Sigmoid colon (tissue), 4 donors: ENCODE measurements around the gene IRX2.

Experiments used
- POLR2A ChIP-seq, 2 donors: fragments of 450-650 bp; IDR thresholded peaks; one replicate each; pipeline ENCODE4 v1.6.1; 2016; ENCODE audit warnings: antibody characterized with exemption in 2 of 2, mild to moderate bottlenecking in 2 of 2, moderate library complexity in 2 of 2
- POLR2AphosphoS5 ChIP-seq, 4 donors: sonication (generic); formaldehyde crosslinking; IDR thresholded peaks; one replicate each; pipeline ENCODE4 v1.6.1; 2017; ENCODE audit warnings: antibody characterized with exemption in 4 of 4
- TF ChIP-seq, protein P1 (sequence below), 4 experiments: fragments of 450-650 bp in 3 of 4; fragments of 200-600 bp in 1 of 4; IDR thresholded peaks; one replicate each; pipeline ENCODE4 v1.5.1; 2016 to 2019; ENCODE audit warnings: antibody characterized with exemption in 4 of 4, mild to moderate bottlenecking in 3 of 4, moderate library complexity in 2 of 4

DNA sequence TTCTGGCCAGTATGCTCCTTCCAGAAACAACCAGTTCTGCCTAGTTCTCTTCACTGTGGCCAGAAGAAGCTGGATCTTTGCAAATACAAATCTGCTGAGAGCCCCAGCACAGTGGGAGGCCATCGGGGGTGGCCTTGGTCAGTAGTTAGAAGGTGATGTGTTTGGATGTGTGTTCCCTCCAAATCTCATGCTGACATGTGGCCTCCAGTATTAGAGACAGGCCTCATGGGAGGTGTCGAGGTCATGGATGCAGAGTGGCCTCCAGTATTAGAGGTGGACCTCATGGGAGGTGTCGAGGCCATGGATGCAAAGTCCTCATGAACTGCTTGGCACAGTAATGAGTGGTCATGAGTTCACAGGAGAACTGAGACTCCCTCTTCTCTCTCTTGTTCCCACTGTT, 7.6 kb upstream of the IRX2 start:
- TF ChIP-seq, protein P1, sequence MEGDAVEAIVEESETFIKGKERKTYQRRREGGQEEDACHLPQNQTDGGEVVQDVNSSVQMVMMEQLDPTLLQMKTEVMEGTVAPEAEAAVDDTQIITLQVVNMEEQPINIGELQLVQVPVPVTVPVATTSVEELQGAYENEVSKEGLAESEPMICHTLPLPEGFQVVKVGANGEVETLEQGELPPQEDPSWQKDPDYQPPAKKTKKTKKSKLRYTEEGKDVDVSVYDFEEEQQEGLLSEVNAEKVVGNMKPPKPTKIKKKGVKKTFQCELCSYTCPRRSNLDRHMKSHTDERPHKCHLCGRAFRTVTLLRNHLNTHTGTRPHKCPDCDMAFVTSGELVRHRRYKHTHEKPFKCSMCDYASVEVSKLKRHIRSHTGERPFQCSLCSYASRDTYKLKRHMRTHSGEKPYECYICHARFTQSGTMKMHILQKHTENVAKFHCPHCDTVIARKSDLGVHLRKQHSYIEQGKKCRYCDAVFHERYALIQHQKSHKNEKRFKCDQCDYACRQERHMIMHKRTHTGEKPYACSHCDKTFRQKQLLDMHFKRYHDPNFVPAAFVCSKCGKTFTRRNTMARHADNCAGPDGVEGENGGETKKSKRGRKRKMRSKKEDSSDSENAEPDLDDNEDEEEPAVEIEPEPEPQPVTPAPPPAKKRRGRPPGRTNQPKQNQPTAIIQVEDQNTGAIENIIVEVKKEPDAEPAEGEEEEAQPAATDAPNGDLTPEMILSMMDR (IDR thresholded peaks at IDR 0.05), result no peak
- TF ChIP-seq POLR2AphosphoS5 (IDR thresholded peaks at IDR 0.05) (no peak), POLR2A (IDR thresholded peaks at IDR 0.05) (no peak)
